Fibroblast of villous mesenchyme (primary cell): ENCODE results near the gene AMOTL1. TPM values are rescaled to one million over a fixed set of nuclear protein-coding genes. Genes with fewer than 3 reads are reported as not detected.

Experiments used
- DNase-seq: peaks from one replicate; pipeline ENCODE4 v3.0.0-alpha.2; 2010; ENCODE audit warnings: low read depth
- H3K4me3 ChIP-seq: 2 replicates; pipeline ENCODE4 v1.5.1; 2011; ENCODE audit warnings: low read depth, mild to moderate bottlenecking, low read length
- CTCF ChIP-seq: IDR thresholded peaks from 2 replicates; pipeline ENCODE4 v1.5.1; 2012; ENCODE audit warnings: low read depth, mild to moderate bottlenecking, low read length; ENCODE audit not compliant: insufficient read depth
- total RNA-seq: library from RNA; depleted of rRNA; stranded (reverse); fragments of >200 nt; gene quantifications from 2 replicates; pipeline ENCODE4 v1.2.3, GENCODE V29; 2012

Gene AMOTL1
- total RNA-seq, 1 donor, result 25.9 TPM

GRCh38 chr11:94741022-94741679 lies 27.0 kb upstream of the AMOTL1 start:
- TF ChIP-seq CTCF, result peak; percentile 63
- H3K4me3 ChIP-seq, result peak overlapping the region; percentile 63
- peak; percentile 61 for DNase-seq

- DNase-seq, result no peak
- no peak overlapping the region for H3K4me3 ChIP-seq
- TF ChIP-seq CTCF, result no peak
Measured at GRCh38 chr11:94742665-94743064, 25.5 kb upstream of the AMOTL1 start.

- TF ChIP-seq CTCF, result no peak
- peak; percentile 85 for DNase-seq
- H3K4me3 ChIP-seq, result no peak overlapping the region
Measured at GRCh38 chr11:94746721-94747120, 21.4 kb upstream of the AMOTL1 start.

GRCh38 chr11:94747146-94747545 lies 21.0 kb upstream of the AMOTL1 start:
- H3K4me3 ChIP-seq, result no peak overlapping the region
- no peak for TF ChIP-seq CTCF
- peak; percentile 71 for DNase-seq

- DNase-seq, result peak; percentile 78
- H3K4me3 ChIP-seq, result no peak overlapping the region
- TF ChIP-seq CTCF, result no peak
Measured at GRCh38 chr11:94747601-94748041, 20.5 kb upstream of the AMOTL1 start.

- no peak overlapping the region for H3K4me3 ChIP-seq
- DNase-seq, result no peak
- TF ChIP-seq CTCF, result no peak
Measured at GRCh38 chr11:94749369-94749768, 18.8 kb upstream of the AMOTL1 start.
